Measurements from ENCODE around the gene VAV1. TPM values are rescaled to one million over a fixed set of nuclear protein-coding genes. Genes with fewer than 3 reads are reported as not detected.

Gene VAV1
- total and polyA plus RNA-seq, 2 experiments from 2014 or later, result 0.82 to 1.8 TPM

DNA sequence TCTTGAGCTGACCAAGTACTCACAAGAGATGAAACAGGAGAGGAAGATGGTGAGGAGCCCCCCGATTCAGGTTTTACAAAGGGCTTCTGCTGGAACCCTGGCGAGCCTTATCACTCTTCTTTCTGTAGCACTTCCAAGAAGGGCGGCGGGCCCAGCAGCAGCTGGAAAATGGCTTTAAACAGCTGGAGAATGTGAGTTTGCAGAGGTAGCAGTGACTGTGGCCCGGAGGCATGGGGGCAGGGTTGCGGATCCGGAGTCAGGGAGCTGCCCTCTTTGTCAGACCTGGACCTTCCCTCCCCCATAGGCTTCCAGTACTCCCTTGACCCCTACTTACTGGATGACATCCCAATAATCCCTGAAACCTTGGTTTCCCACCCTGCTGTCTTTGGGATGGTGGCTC is 29.4 kb upstream of the VAV1 start (continued):
- TF ChIP-seq, protein P1, sequence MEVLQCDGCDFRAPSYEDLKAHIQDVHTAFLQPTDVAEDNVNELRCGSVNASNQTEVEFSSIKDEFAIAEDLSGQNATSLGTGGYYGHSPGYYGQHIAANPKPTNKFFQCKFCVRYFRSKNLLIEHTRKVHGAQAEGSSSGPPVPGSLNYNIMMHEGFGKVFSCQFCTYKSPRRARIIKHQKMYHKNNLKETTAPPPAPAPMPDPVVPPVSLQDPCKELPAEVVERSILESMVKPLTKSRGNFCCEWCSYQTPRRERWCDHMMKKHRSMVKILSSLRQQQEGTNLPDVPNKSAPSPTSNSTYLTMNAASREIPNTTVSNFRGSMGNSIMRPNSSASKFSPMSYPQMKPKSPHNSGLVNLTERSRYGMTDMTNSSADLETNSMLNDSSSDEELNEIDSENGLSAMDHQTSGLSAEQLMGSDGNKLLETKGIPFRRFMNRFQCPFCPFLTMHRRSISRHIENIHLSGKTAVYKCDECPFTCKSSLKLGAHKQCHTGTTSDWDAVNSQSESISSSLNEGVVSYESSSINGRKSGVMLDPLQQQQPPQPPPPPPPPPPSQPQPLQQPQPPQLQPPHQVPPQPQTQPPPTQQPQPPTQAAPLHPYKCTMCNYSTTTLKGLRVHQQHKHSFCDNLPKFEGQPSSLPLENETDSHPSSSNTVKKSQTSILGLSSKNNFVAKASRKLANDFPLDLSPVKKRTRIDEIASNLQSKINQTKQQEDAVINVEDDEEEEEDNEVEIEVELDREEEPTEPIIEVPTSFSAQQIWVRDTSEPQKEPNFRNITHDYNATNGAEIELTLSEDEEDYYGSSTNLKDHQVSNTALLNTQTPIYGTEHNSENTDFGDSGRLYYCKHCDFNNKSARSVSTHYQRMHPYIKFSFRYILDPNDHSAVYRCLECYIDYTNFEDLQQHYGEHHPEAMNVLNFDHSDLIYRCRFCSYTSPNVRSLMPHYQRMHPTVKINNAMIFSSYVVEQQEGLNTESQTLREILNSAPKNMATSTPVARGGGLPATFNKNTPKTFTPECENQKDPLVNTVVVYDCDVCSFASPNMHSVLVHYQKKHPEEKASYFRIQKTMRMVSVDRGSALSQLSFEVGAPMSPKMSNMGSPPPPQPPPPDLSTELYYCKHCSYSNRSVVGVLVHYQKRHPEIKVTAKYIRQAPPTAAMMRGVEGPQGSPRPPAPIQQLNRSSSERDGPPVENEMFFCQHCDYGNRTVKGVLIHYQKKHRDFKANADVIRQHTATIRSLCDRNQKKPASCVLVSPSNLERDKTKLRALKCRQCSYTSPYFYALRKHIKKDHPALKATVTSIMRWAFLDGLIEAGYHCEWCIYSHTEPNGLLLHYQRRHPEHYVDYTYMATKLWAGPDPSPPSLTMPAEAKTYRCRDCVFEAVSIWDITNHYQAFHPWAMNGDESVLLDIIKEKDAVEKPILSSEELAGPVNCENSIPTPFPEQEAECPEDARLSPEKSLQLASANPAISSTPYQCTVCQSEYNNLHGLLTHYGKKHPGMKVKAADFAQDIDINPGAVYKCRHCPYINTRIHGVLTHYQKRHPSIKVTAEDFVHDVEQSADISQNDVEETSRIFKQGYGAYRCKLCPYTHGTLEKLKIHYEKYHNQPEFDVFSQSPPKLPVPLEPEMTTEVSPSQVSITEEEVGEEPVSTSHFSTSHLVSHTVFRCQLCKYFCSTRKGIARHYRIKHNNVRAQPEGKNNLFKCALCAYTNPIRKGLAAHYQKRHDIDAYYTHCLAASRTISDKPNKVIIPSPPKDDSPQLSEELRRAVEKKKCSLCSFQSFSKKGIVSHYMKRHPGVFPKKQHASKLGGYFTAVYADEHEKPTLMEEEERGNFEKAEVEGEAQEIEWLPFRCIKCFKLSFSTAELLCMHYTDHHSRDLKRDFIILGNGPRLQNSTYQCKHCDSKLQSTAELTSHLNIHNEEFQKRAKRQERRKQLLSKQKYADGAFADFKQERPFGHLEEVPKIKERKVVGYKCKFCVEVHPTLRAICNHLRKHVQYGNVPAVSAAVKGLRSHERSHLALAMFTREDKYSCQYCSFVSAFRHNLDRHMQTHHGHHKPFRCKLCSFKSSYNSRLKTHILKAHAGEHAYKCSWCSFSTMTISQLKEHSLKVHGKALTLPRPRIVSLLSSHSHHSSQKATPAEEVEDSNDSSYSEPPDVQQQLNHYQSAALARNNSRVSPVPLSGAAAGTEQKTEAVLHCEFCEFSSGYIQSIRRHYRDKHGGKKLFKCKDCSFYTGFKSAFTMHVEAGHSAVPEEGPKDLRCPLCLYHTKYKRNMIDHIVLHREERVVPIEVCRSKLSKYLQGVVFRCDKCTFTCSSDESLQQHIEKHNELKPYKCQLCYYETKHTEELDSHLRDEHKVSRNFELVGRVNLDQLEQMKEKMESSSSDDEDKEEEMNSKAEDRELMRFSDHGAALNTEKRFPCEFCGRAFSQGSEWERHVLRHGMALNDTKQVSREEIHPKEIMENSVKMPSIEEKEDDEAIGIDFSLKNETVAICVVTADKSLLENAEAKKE (CRISPR knock-in tag; IDR thresholded peaks at IDR 0.05), result no peak

DNA sequence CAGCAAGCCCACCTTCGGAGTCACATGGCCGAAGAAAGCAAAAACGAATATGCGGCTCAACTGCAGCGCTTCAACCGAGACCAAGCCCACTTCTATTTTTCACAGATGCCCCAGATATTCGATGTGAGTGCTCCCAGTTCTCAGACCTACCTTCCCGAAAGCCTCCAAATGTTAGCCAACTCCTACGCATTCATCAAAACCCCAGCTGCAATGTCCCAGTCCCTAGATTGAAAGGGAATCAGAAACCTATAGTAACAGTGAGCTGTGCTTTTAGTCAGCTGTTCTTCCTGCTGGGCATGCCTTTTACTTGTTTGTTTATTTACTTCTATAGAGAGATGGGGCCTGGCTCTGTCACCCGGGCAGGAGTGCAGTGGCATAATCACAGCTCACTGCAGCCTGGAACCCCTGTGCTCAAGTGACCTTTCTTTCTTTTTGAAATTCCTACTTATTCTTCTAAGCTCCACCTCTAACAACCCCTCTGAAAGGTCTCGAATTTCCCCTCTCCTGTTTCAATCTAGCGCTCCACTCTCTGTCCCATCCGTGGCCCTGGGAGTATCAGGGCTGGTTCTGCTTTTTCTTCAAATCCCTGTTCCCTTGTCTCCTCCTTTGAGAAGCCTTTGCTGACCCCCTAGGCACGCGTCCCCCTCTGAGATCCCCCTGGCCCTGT is 28.7 kb upstream of the VAV1 start:
- ATAC-seq (no peak), DNase-seq (ENCODE audit: low spot score) (no peak)
- peaks cover 24% of the 10 kb centered on the region for H4K20me1 ChIP-seq (replicated peaks; ENCODE audit: insufficient read depth)
- H2AFZ ChIP-seq, result no peak overlapping the region
- H3K4me3 Mint-ChIP-seq, result no peak overlapping the region; the same call in 2 of the 3 replicates
- H3K27me3 Mint-ChIP-seq (ENCODE audit: insufficient read depth, low read depth, poor library complexity), result peaks cover 15% of the 10 kb centered on the region
- 0 out of 2 replicates have a peak, but pooled peaks cover 4% of the 10 kb centered on the region for H3F3A ChIP-seq (replicated peaks; ENCODE audit: low read depth)
- H3K9me3 Mint-ChIP-seq, result no peaks in the 10 kb centered on the region
- no peak overlapping the region for H3K4me2 ChIP-seq
- peaks cover 58% of the 10 kb centered on the region for H3K36me3 Mint-ChIP-seq (ENCODE audit: low read depth)
- H3K4me1 Mint-ChIP-seq, result peaks cover 25% of the 10 kb centered on the region
- peaks cover 22% of the 10 kb centered on the region for H3K79me2 ChIP-seq (replicated peaks; ENCODE audit: insufficient read depth)
- H3K27ac Mint-ChIP-seq, result peak overlapping the region; percentile 92
- H3K27me3 ChIP-seq (ENCODE audit: insufficient read depth), result no peaks in the 10 kb centered on the region
- peaks cover 40% of the 10 kb centered on the region for H3K36me3 ChIP-seq (ENCODE audit: insufficient read depth)
- H3K9me2 ChIP-seq (ENCODE audit: insufficient read depth), result no peaks in the 10 kb centered on the region
- H3K4me3 ChIP-seq, result no peak overlapping the region
- peak overlapping the region; percentile 39; the same call in 1 of the 2 replicates for H3K27ac ChIP-seq (ENCODE audit: low read depth)
- peaks cover 12% of the 10 kb centered on the region; the same call in 1 of the 2 replicates for H3K4me1 ChIP-seq (ENCODE audit: insufficient read depth)
- no peak for TF ChIP-seq ZNF331 (CRISPR knock-in tag; IDR thresholded peaks at IDR 0.05; ENCODE audit: low read depth)
- TF ChIP-seq NANOG (IDR thresholded peaks at IDR 0.05; ENCODE audit: borderline replicate concordance), result no peak
- TF ChIP-seq, protein P2, sequence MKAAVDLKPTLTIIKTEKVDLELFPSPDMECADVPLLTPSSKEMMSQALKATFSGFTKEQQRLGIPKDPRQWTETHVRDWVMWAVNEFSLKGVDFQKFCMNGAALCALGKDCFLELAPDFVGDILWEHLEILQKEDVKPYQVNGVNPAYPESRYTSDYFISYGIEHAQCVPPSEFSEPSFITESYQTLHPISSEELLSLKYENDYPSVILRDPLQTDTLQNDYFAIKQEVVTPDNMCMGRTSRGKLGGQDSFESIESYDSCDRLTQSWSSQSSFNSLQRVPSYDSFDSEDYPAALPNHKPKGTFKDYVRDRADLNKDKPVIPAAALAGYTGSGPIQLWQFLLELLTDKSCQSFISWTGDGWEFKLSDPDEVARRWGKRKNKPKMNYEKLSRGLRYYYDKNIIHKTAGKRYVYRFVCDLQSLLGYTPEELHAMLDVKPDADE (IDR thresholded peaks at IDR 0.05), result no peak
- TF ChIP-seq, protein P1 (CRISPR knock-in tag; IDR thresholded peaks at IDR 0.05), result no peak
- TF ChIP-seq CREB1 (CRISPR knock-in tag; IDR thresholded peaks at IDR 0.05; ENCODE audit: low read depth), result no peak
- no peak for TF ChIP-seq EZH2 (IDR thresholded peaks at IDR 0.05; ENCODE audit: low read depth, unreplicated experiment)
- TF ChIP-seq EZH2phosphoT487 (IDR thresholded peaks at IDR 0.05; ENCODE audit: unreplicated experiment), result no peak
- TF ChIP-seq STAT1 (IDR thresholded peaks at IDR 0.05; ENCODE audit: unreplicated experiment), result no peak

All from GM23338 (cell line).